GM23338 (cell line): Measurements from ENCODE around the gene ZNF804A. TPM values are rescaled to one million over a fixed set of nuclear protein-coding genes. Genes with fewer than 3 reads are reported as not detected.

Source experiments
- ATAC-seq: fragments of 200-7000 bp; cut with Tn5 transposase; 3 replicates; pipeline ENCODE4 v1.9.1; 2020
- DNase-seq: peaks from one replicate; pipeline ENCODE4 v3.0.0-alpha.2; 2015; ENCODE audit warnings: low spot score
- H2AFZ ChIP-seq: fragments of 200-600 bp; sonication (generic); 2 replicates; pipeline ENCODE4 v1.8.0; 2016; ENCODE audit warnings: antibody characterized with exemption, mild to moderate bottlenecking, moderate library complexity
- H3F3A ChIP-seq: fragments of 200-600 bp; sonication (generic); replicated peaks from 2 replicates; pipeline ENCODE4 v1.8.0; 2017; ENCODE audit warnings: antibody characterized with exemption, mixed run types, low read depth
- H3K27ac ChIP-seq: fragments of 200-600 bp; sonication (generic); 2 replicates; pipeline ENCODE4 v1.6.1; 2016; ENCODE audit warnings: low read depth
- H3K27me3 ChIP-seq: fragments of 200-600 bp; sonication (generic); 2 replicates; pipeline ENCODE4 v1.8.0; 2016; ENCODE audit warnings: mild to moderate bottlenecking, mixed run types, moderate library complexity; ENCODE audit not compliant: insufficient read depth
- H3K36me3 ChIP-seq: fragments of 200-600 bp; sonication (generic); 2 replicates; pipeline ENCODE4 v1.8.0; 2016; ENCODE audit warnings: mild to moderate bottlenecking; ENCODE audit not compliant: insufficient read depth
- H3K4me1 ChIP-seq: fragments of 200-600 bp; sonication (generic); 2 replicates; pipeline ENCODE4 v1.8.0; 2016; ENCODE audit warnings: mild to moderate bottlenecking, moderate library complexity; ENCODE audit not compliant: insufficient read depth
- H3K4me2 ChIP-seq: fragments of 200-600 bp; sonication (generic); 2 replicates; pipeline ENCODE4 v1.7.1; 2017; ENCODE audit warnings: mixed run types
- H3K4me3 ChIP-seq: fragments of 200-600 bp; sonication (generic); 2 replicates; pipeline ENCODE4 v1.6.1; 2016; ENCODE audit warnings: mixed run types
- H3K79me2 ChIP-seq: fragments of 200-600 bp; sonication (generic); replicated peaks from 2 replicates; pipeline ENCODE4 v1.8.0; 2017; ENCODE audit warnings: mild to moderate bottlenecking; ENCODE audit not compliant: insufficient read depth
- H3K9me2 ChIP-seq: fragments of 200-600 bp; sonication (generic); 2 replicates; pipeline ENCODE4 v1.8.0; 2017; ENCODE audit not compliant: insufficient read depth
- H4K20me1 ChIP-seq: fragments of 200-600 bp; sonication (generic); replicated peaks from 2 replicates; pipeline ENCODE4 v1.8.0; 2017; ENCODE audit warnings: mild to moderate bottlenecking; ENCODE audit not compliant: insufficient read depth
- H3K27ac Mint-ChIP-seq: 2 replicates; pipeline ENCODE4 v1.8.0; 2020; ENCODE audit warnings: inconsistent platforms, mild to moderate bottlenecking, moderate library complexity, mixed read lengths
- H3K27me3 Mint-ChIP-seq: 3 replicates; pipeline ENCODE4 v1.8.0; 2022; ENCODE audit warnings: low read depth, mild to moderate bottlenecking, moderate library complexity, mixed read lengths, inconsistent platforms; ENCODE audit not compliant: insufficient read depth, poor library complexity
- H3K36me3 Mint-ChIP-seq: 3 replicates; pipeline ENCODE4 v1.8.0; 2021; ENCODE audit warnings: low read depth, mild to moderate bottlenecking, inconsistent platforms, moderate library complexity, mixed read lengths
- H3K4me1 Mint-ChIP-seq: 3 replicates; pipeline ENCODE4 v1.8.0; 2020; ENCODE audit warnings: mild to moderate bottlenecking, inconsistent platforms, mixed read lengths
- H3K4me3 Mint-ChIP-seq: 3 replicates; pipeline ENCODE4 v1.8.0; 2021; ENCODE audit warnings: moderate library complexity, mild to moderate bottlenecking, inconsistent platforms, mixed read lengths
- H3K9me3 Mint-ChIP-seq: 3 replicates; pipeline ENCODE4 v1.8.0; 2020; ENCODE audit warnings: moderate library complexity, mild to moderate bottlenecking, inconsistent platforms, mixed read lengths
- CREB1 ChIP-seq: fragments of 250-450 bp; sonication (Bioruptor Pico); IDR thresholded peaks from 2 replicates; pipeline ENCODE4 v1.5.0; 2020; ENCODE audit warnings: low read depth, mild to moderate bottlenecking, moderate library complexity
- EZH2 ChIP-seq: fragments of 200-600 bp; sonication (generic); IDR thresholded peaks from one replicate; pipeline ENCODE4 v1.8.0; 2017; ENCODE audit warnings: antibody characterized with exemption, mild to moderate bottlenecking, low read depth; ENCODE audit not compliant: unreplicated experiment
- EZH2phosphoT487 ChIP-seq: fragments of 200-600 bp; sonication (generic); IDR thresholded peaks from one replicate; pipeline ENCODE4 v1.8.1; 2018; ENCODE audit warnings: antibody characterized with exemption; ENCODE audit not compliant: unreplicated experiment
- JUNB ChIP-seq: IDR thresholded peaks from one replicate; pipeline ENCODE4 v1.6.1; 2016; ENCODE audit warnings: antibody characterized with exemption; ENCODE audit not compliant: unreplicated experiment
- NANOG ChIP-seq: IDR thresholded peaks from 2 replicates; pipeline ENCODE4 v1.6.1; 2016; ENCODE audit warnings: antibody characterized with exemption, borderline replicate concordance
- POLR2AphosphoS5 ChIP-seq: IDR thresholded peaks from 2 replicates; pipeline ENCODE4 v1.6.1; 2016; ENCODE audit warnings: antibody characterized with exemption, low read depth
- STAT1 ChIP-seq: IDR thresholded peaks from one replicate; pipeline ENCODE4 v1.6.1; 2016; ENCODE audit warnings: antibody characterized with exemption; ENCODE audit not compliant: unreplicated experiment
- ZNF114 ChIP-seq: fragments of 250-450 bp; sonication (Bioruptor Pico); IDR thresholded peaks from 2 replicates; pipeline ENCODE4 v1.5.0; 2020; ENCODE audit warnings: mild to moderate bottlenecking, moderate library complexity
- ZNF331 ChIP-seq: fragments of 250-450 bp; sonication (Bioruptor Pico); IDR thresholded peaks from 2 replicates; pipeline ENCODE4 v1.5.0; 2020; ENCODE audit warnings: low read depth, mild to moderate bottlenecking, moderate library complexity
- polyA plus RNA-seq: library from polyadenylated mRNA; unstranded; fragments of >200 nt; fragmentation: Nextera tagmentation; extraction: Ambion mirVana; gene quantifications from 2 replicates; pipeline ENCODE4 v1.2.1, GENCODE V29; 2016
- total RNA-seq: library from RNA; depleted of rRNA; stranded (reverse); fragments of >200 nt; shearing (Covaris generic); gene quantifications from 2 replicates; pipeline ENCODE4 v1.2.3, GENCODE V29; 2014
- TF ChIP-seq, protein P1 (sequence below): fragments of 250-450 bp; sonication (Bioruptor Pico); IDR thresholded peaks from 2 replicates; pipeline ENCODE4 v1.5.0; 2020; ENCODE audit warnings: mild to moderate bottlenecking, moderate library complexity
- TF ChIP-seq, protein P2 (sequence below): IDR thresholded peaks from one replicate; pipeline ENCODE4 v1.6.1; 2018; ENCODE audit warnings: antibody characterized with exemption; ENCODE audit not compliant: unreplicated experiment
- TF ChIP-seq, protein P3 (sequence below), 2 experiments: fragments of 200-600 bp in 1 of 2; sonication (generic) in 1 of 2; conservative IDR thresholded peaks; 2 replicates each; pipeline versions ENCODE4 v1.5.1 to v1.6.1; 2016 to 2017; ENCODE audit warnings: antibody characterized with exemption in 2 of 2, low read depth in 2 of 2, mild to moderate bottlenecking in 2 of 2, moderate library complexity in 1 of 2
- TF ChIP-seq, protein P4 (sequence below): IDR thresholded peaks from 2 replicates; pipeline ENCODE4 v1.6.1; 2016; ENCODE audit warnings: antibody characterized with exemption

Gene ZNF804A
- total and polyA plus RNA-seq, 2 experiments from 2014 or later: not detected

DNA sequence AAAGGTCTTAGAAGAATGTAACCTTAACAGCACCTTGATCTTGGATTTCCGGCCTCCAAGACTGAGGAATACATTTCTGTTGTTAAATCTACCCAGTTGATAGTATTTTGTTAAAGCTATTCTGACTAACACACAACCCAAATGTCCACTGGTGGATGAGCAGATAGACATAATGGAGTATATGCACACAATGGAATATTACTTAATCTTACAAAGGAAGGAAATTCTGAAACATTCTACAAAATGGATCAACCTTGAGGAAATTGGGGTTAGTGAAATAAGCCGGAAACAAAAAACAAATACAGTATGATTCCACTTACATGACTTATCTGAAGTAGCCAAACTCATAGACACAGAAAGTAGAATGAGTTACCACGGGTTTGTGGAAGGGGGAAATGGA is 168.7 kb downstream of the ZNF804A start:
- Histone ChIP-seq H3K4me3 (no peak overlapping the region), H4K20me1 (no peaks in the 10 kb centered on the region), H3K27ac (no peak overlapping the region), H3K27me3 (no peaks in the 10 kb centered on the region), H2AFZ (0 out of 2 replicates have a peak overlapping the region, but pooled peaks have one; percentile 3), H3K4me1 (peaks cover 7% of the 10 kb centered on the region; the same call in 1 of the 2 replicates), H3F3A (no peaks in the 10 kb centered on the region), H3K4me2 (no peak overlapping the region), H3K36me3 (no peaks in the 10 kb centered on the region), H3K9me2 (no peaks in the 10 kb centered on the region), H3K79me2 (no peaks in the 10 kb centered on the region)
- Mint-ChIP-seq H3K4me3 (no peak overlapping the region), H3K27me3 (peaks cover 3% of the 10 kb centered on the region), H3K27ac (no peak overlapping the region), H3K36me3 (no peaks in the 10 kb centered on the region; the same call in 2 of the 3 replicates), H3K4me1 (peaks cover 5% of the 10 kb centered on the region; the same call in 2 of the 3 replicates), H3K9me3 (no peaks in the 10 kb centered on the region)
- no peak for DNase-seq
- ATAC-seq: no peak
- no peak for TF ChIP-seq EZH2phosphoT487
- TF ChIP-seq POLR2AphosphoS5: no peak
- TF ChIP-seq, protein P1, sequence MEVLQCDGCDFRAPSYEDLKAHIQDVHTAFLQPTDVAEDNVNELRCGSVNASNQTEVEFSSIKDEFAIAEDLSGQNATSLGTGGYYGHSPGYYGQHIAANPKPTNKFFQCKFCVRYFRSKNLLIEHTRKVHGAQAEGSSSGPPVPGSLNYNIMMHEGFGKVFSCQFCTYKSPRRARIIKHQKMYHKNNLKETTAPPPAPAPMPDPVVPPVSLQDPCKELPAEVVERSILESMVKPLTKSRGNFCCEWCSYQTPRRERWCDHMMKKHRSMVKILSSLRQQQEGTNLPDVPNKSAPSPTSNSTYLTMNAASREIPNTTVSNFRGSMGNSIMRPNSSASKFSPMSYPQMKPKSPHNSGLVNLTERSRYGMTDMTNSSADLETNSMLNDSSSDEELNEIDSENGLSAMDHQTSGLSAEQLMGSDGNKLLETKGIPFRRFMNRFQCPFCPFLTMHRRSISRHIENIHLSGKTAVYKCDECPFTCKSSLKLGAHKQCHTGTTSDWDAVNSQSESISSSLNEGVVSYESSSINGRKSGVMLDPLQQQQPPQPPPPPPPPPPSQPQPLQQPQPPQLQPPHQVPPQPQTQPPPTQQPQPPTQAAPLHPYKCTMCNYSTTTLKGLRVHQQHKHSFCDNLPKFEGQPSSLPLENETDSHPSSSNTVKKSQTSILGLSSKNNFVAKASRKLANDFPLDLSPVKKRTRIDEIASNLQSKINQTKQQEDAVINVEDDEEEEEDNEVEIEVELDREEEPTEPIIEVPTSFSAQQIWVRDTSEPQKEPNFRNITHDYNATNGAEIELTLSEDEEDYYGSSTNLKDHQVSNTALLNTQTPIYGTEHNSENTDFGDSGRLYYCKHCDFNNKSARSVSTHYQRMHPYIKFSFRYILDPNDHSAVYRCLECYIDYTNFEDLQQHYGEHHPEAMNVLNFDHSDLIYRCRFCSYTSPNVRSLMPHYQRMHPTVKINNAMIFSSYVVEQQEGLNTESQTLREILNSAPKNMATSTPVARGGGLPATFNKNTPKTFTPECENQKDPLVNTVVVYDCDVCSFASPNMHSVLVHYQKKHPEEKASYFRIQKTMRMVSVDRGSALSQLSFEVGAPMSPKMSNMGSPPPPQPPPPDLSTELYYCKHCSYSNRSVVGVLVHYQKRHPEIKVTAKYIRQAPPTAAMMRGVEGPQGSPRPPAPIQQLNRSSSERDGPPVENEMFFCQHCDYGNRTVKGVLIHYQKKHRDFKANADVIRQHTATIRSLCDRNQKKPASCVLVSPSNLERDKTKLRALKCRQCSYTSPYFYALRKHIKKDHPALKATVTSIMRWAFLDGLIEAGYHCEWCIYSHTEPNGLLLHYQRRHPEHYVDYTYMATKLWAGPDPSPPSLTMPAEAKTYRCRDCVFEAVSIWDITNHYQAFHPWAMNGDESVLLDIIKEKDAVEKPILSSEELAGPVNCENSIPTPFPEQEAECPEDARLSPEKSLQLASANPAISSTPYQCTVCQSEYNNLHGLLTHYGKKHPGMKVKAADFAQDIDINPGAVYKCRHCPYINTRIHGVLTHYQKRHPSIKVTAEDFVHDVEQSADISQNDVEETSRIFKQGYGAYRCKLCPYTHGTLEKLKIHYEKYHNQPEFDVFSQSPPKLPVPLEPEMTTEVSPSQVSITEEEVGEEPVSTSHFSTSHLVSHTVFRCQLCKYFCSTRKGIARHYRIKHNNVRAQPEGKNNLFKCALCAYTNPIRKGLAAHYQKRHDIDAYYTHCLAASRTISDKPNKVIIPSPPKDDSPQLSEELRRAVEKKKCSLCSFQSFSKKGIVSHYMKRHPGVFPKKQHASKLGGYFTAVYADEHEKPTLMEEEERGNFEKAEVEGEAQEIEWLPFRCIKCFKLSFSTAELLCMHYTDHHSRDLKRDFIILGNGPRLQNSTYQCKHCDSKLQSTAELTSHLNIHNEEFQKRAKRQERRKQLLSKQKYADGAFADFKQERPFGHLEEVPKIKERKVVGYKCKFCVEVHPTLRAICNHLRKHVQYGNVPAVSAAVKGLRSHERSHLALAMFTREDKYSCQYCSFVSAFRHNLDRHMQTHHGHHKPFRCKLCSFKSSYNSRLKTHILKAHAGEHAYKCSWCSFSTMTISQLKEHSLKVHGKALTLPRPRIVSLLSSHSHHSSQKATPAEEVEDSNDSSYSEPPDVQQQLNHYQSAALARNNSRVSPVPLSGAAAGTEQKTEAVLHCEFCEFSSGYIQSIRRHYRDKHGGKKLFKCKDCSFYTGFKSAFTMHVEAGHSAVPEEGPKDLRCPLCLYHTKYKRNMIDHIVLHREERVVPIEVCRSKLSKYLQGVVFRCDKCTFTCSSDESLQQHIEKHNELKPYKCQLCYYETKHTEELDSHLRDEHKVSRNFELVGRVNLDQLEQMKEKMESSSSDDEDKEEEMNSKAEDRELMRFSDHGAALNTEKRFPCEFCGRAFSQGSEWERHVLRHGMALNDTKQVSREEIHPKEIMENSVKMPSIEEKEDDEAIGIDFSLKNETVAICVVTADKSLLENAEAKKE: no peak
- TF ChIP-seq CREB1 (CRISPR knock-in tag): no peak
- TF ChIP-seq EZH2: no peak
- no peak for TF ChIP-seq JUNB
- TF ChIP-seq ZNF331: no peak
- TF ChIP-seq ZNF114: no peak
- TF ChIP-seq, protein P2, sequence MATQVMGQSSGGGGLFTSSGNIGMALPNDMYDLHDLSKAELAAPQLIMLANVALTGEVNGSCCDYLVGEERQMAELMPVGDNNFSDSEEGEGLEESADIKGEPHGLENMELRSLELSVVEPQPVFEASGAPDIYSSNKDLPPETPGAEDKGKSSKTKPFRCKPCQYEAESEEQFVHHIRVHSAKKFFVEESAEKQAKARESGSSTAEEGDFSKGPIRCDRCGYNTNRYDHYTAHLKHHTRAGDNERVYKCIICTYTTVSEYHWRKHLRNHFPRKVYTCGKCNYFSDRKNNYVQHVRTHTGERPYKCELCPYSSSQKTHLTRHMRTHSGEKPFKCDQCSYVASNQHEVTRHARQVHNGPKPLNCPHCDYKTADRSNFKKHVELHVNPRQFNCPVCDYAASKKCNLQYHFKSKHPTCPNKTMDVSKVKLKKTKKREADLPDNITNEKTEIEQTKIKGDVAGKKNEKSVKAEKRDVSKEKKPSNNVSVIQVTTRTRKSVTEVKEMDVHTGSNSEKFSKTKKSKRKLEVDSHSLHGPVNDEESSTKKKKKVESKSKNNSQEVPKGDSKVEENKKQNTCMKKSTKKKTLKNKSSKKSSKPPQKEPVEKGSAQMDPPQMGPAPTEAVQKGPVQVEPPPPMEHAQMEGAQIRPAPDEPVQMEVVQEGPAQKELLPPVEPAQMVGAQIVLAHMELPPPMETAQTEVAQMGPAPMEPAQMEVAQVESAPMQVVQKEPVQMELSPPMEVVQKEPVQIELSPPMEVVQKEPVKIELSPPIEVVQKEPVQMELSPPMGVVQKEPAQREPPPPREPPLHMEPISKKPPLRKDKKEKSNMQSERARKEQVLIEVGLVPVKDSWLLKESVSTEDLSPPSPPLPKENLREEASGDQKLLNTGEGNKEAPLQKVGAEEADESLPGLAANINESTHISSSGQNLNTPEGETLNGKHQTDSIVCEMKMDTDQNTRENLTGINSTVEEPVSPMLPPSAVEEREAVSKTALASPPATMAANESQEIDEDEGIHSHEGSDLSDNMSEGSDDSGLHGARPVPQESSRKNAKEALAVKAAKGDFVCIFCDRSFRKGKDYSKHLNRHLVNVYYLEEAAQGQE: no peak
- TF ChIP-seq, protein P3, sequence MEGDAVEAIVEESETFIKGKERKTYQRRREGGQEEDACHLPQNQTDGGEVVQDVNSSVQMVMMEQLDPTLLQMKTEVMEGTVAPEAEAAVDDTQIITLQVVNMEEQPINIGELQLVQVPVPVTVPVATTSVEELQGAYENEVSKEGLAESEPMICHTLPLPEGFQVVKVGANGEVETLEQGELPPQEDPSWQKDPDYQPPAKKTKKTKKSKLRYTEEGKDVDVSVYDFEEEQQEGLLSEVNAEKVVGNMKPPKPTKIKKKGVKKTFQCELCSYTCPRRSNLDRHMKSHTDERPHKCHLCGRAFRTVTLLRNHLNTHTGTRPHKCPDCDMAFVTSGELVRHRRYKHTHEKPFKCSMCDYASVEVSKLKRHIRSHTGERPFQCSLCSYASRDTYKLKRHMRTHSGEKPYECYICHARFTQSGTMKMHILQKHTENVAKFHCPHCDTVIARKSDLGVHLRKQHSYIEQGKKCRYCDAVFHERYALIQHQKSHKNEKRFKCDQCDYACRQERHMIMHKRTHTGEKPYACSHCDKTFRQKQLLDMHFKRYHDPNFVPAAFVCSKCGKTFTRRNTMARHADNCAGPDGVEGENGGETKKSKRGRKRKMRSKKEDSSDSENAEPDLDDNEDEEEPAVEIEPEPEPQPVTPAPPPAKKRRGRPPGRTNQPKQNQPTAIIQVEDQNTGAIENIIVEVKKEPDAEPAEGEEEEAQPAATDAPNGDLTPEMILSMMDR (conservative IDR thresholded peaks at IDR 0.05; ENCODE audit: low read depth in 2 of 2): no peak
- TF ChIP-seq STAT1: no peak
- no peak for TF ChIP-seq NANOG
- TF ChIP-seq, protein P4, sequence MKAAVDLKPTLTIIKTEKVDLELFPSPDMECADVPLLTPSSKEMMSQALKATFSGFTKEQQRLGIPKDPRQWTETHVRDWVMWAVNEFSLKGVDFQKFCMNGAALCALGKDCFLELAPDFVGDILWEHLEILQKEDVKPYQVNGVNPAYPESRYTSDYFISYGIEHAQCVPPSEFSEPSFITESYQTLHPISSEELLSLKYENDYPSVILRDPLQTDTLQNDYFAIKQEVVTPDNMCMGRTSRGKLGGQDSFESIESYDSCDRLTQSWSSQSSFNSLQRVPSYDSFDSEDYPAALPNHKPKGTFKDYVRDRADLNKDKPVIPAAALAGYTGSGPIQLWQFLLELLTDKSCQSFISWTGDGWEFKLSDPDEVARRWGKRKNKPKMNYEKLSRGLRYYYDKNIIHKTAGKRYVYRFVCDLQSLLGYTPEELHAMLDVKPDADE: no peak
